ENCODE results near the gene PRKAG2. TPM values are rescaled to one million over a fixed set of nuclear protein-coding genes. Genes with fewer than 3 reads are reported as not detected.

Gene PRKAG2
- total and polyA plus RNA-seq, 10 donors, result 15.8 to 50.9 (median 32.8) TPM

- TF ChIP-seq POLR2A (IDR thresholded peaks at IDR 0.05), result no peak
- TF ChIP-seq CTCF (IDR thresholded peaks at IDR 0.05 in 8 of 11, conservative IDR thresholded peaks at IDR 0.05 in 3 of 11), result no peak
- no peak for TF ChIP-seq POLR2AphosphoS5 (IDR thresholded peaks at IDR 0.05)
- H3K9me3 ChIP-seq, result peaks cover 0 to 25% (median 9%) of the 10 kb centered on the region in 8 donors
- no peak overlapping the region for H3K27ac ChIP-seq
- WGBS, 5 donors, result 88 to 93% (median 90%) methylated on average over 13 of the region's 13 CpGs
- intact Hi-C loops (cut with DNase I; ENCODE audit: low total_unique reads), result no loop called here
- no peaks in the 10 kb centered on the region for H3K27me3 ChIP-seq (replicated peaks in 1 of 7)
- H3K4me3 ChIP-seq, result no peak overlapping the region
- H3K4me1 ChIP-seq, result peaks cover 0 to 10% (median 0%) of the 10 kb centered on the region in 6 donors
- peaks cover 0 to 25% (median 0%) of the 10 kb centered on the region in 6 donors for H3K36me3 ChIP-seq
- DNase-seq, result no peak
Measured at GRCh38 chr7:151663382-151664100, 213.4 kb downstream of the PRKAG2 start.

- Histone ChIP-seq H3K27ac (no peak overlapping the region), H3K9me3 (peaks cover 0 to 13% (median 9%) of the 10 kb centered on the region in 8 donors), H3K4me1 (peaks cover 0 to 10% (median 0%) of the 10 kb centered on the region in 6 donors), H3K4me3 (no peak overlapping the region), H3K36me3 (peaks cover 0 to 14% (median 0%) of the 10 kb centered on the region in 6 donors), H3K27me3 (replicated peaks in 1 of 7) (no peaks in the 10 kb centered on the region)
- intact Hi-C loops (cut with DNase I; ENCODE audit: low total_unique reads), result no loop called here
- TF ChIP-seq CTCF (IDR thresholded peaks at IDR 0.05 in 8 of 11, conservative IDR thresholded peaks at IDR 0.05 in 3 of 11) (no peak), POLR2AphosphoS5 (IDR thresholded peaks at IDR 0.05) (no peak), POLR2A (IDR thresholded peaks at IDR 0.05) (no peak)
- WGBS, 5 donors, result 82 to 95% (median 84%) methylated on average over 7 of the region's 7 CpGs
- DNase-seq, result no peak
Measured at GRCh38 chr7:151662251-151662826, 214.6 kb downstream of the PRKAG2 start.

GRCh38 chr7:151661587-151661986 is 215.3 kb downstream of the PRKAG2 start:
- H3K4me3 ChIP-seq, result no peak overlapping the region
- peaks cover 0 to 5% (median 4%) of the 10 kb centered on the region in 8 donors for H3K9me3 ChIP-seq
- peaks cover 0 to 10% (median 0%) of the 10 kb centered on the region in 6 donors for H3K4me1 ChIP-seq
- WGBS, 5 donors, result 93 to 97% (median 94%) methylated on average over 9 of the region's 9 CpGs
- no peak for DNase-seq
- no peaks in the 10 kb centered on the region for H3K27me3 ChIP-seq (replicated peaks in 1 of 7)
- H3K27ac ChIP-seq, result no peak overlapping the region
- TF ChIP-seq CTCF (IDR thresholded peaks at IDR 0.05 in 8 of 11, conservative IDR thresholded peaks at IDR 0.05 in 3 of 11), result no peak
- TF ChIP-seq POLR2AphosphoS5 (IDR thresholded peaks at IDR 0.05), result no peak
- TF ChIP-seq POLR2A (IDR thresholded peaks at IDR 0.05), result no peak
- H3K36me3 ChIP-seq, result peaks cover 0 to 7% (median 0%) of the 10 kb centered on the region in 6 donors
- intact Hi-C loops (cut with DNase I; ENCODE audit: low total_unique reads), result no loop called here

- intact Hi-C loops (cut with DNase I; ENCODE audit: low total_unique reads), result no loop called here
- Histone ChIP-seq H3K27me3 (replicated peaks in 1 of 7) (no peaks in the 10 kb centered on the region), H3K4me3 (no peak overlapping the region), H3K36me3 (no peaks in the 10 kb centered on the region), H3K27ac (no peak overlapping the region), H3K4me1 (peaks cover 0 to 6% (median 0%) of the 10 kb centered on the region in 6 donors), H3K9me3 (no peaks in the 10 kb centered on the region)
- DNase-seq, result no peak
- TF ChIP-seq POLR2AphosphoS5 (IDR thresholded peaks at IDR 0.05), result no peak
- no peak for TF ChIP-seq POLR2A (IDR thresholded peaks at IDR 0.05)
- TF ChIP-seq CTCF (IDR thresholded peaks at IDR 0.05 in 8 of 11, conservative IDR thresholded peaks at IDR 0.05 in 3 of 11), result no peak
- 85 to 91% (median 89%) methylated on average over 5 of the region's 5 CpGs for WGBS, 5 donors
Measured at GRCh38 chr7:151660141-151660540, 216.8 kb downstream of the PRKAG2 start.
